Omental fat pad (tissue), 4 donors: Measurements from ENCODE around the gene CTNND2. TPM values are rescaled to one million over a fixed set of nuclear protein-coding genes. Genes with fewer than 3 reads are reported as not detected.

ENCODE experiments used
- ATAC-seq: fragments of 150-250 bp; one replicate; pipeline ENCODE4 v1.9.1; 2016; ENCODE audit warnings: mild to moderate bottlenecking, moderate library complexity; ENCODE audit not compliant: low FRiP score
- DNase-seq: peaks from one replicate; pipeline ENCODE4 v3.0.0-alpha.2; 2019; ENCODE audit warnings: low spot score
- total RNA-seq, 4 donors: library from RNA; depleted of rRNA; stranded (reverse); fragments of >200 nt; gene quantifications; one replicate each; pipeline ENCODE4 v1.1.0, GENCODE V29; 2016
- TF ChIP-seq, protein P1 (sequence below), 3 donors: fragments of 450-650 bp; IDR thresholded peaks; one replicate each; pipeline ENCODE4 v1.5.1; 2016 to 2017; ENCODE audit warnings: antibody characterized with exemption in 3 of 3, mild to moderate bottlenecking in 3 of 3, moderate library complexity in 2 of 3

The CTNND2 gene
- total RNA-seq, 4 donors from 2014 or later = 0.16 to 1.3 (median 0.64) TPM

DNA sequence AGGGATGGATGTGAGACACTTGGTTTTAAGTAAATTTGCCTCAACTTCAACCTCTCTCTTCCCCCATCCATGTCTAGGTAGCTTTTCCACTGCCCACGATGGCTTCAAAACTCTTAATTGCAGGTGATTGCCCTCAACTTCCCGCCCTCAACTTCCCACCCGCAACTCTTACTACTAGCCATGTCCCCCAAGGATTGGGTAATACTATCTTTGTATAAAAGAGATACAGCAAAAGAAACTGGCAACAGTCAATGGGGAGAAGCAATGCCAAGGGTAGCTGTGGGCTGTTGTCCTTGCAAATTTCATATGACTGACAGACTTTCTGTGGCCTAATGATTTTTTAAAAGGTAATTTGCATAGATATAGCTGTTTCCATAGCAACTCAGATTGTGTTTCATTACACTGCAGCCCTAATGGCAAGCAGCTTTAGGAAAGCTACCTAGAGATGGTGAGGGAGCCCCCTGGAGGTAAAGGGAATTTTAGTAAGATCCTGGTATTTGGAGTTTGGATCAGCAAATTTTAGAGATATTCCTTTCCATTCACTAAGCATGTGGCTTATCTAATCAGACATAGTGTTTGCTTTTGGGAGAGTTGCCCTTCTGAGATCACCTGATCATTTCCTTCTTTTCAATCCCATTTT, 721.7 kb downstream of the CTNND2 start:
- DNase-seq (no peak), ATAC-seq (no peak)
- TF ChIP-seq, protein P1, sequence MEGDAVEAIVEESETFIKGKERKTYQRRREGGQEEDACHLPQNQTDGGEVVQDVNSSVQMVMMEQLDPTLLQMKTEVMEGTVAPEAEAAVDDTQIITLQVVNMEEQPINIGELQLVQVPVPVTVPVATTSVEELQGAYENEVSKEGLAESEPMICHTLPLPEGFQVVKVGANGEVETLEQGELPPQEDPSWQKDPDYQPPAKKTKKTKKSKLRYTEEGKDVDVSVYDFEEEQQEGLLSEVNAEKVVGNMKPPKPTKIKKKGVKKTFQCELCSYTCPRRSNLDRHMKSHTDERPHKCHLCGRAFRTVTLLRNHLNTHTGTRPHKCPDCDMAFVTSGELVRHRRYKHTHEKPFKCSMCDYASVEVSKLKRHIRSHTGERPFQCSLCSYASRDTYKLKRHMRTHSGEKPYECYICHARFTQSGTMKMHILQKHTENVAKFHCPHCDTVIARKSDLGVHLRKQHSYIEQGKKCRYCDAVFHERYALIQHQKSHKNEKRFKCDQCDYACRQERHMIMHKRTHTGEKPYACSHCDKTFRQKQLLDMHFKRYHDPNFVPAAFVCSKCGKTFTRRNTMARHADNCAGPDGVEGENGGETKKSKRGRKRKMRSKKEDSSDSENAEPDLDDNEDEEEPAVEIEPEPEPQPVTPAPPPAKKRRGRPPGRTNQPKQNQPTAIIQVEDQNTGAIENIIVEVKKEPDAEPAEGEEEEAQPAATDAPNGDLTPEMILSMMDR (IDR thresholded peaks at IDR 0.05) = no peak

GRCh38 chr5:11181940-11182339, 722.3 kb downstream of the CTNND2 start:
- TF ChIP-seq, protein P1 (IDR thresholded peaks at IDR 0.05) = no peak
- no peak for ATAC-seq
- DNase-seq = no peak

- DNase-seq = no peak
- ATAC-seq = no peak
- TF ChIP-seq, protein P1 (IDR thresholded peaks at IDR 0.05) = no peak
These were observed 723.4 kb downstream of the CTNND2 start for GRCh38 chr5:11180890-11181289.

DNA sequence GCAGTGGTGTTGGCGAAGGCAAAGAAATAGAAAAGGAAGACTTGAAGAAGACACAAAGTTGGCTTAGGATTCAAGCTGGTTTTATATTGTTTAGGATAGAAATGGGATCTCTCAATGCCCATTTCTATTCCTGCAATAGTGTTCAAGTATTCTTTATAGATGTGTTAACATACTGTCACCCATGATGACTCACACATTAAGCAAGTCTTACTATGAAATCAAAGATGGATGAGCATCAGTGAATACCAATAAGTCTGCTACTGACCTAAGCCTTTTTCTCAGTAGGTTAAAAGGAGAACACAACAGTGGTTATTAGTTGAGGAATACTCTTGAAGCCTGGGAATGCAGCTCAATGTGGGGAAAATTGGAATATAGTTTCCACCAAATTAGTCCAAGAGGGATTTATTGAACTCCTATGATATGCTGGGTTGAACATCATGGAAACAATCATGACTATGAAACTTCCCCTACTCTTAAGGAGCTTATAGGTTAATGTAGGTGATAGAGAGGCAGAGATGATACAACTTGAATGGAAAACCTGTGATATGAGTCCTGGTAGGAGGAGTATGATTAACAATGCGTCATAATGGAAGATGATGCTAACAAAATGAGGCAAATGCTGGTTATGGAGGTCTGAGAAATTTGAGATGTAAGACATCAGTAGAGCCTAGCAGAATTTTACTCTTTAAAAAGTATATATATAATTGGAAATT, 726.1 kb downstream of the CTNND2 start:
- ATAC-seq = no peak
- TF ChIP-seq, protein P1 (IDR thresholded peaks at IDR 0.05) = no peak
- DNase-seq = no peak

DNA sequence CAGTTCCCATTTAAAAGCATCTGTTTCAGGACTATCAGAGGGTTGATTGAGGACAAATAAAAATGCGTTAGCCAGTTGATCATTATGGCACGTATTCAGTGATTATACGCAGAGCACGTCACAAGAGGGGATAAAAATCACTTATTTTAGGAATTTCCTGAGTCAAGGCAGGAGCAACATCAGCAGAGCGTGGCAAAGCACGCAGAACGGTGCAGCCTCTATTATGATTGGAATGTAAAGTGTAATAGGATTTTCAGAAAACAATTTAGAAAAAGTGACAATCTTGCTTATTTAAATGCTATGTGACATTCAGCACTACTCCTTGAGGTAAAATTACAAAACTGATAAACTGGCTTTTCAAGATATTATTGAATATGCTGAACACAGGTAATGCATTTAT, 729.7 kb downstream of the CTNND2 start:
- TF ChIP-seq, protein P1 (IDR thresholded peaks at IDR 0.05) = no peak
- DNase-seq (no peak), ATAC-seq (no peak)

DNA sequence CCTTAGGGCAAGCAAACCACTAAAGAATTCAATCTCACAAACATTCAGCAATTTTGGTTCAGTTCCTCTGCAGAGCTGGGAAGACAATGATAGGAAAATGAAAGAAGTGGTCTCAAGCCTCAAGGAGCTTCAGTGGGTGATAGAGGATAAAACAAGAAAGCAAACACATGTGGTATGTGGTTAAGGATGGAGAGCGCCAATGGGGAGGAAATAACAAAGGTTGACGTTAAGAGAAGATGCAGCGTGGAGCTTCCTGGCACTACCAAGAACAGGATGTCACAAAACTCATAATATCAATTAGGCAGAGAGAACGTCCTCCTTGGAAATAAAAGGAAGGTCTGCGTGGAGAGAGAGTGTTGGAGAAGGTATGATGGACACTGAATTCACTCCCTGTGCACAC, 731.8 kb downstream of the CTNND2 start:
- no peak for DNase-seq
- TF ChIP-seq, protein P1 (IDR thresholded peaks at IDR 0.05) = no peak
- no peak for ATAC-seq

DNA sequence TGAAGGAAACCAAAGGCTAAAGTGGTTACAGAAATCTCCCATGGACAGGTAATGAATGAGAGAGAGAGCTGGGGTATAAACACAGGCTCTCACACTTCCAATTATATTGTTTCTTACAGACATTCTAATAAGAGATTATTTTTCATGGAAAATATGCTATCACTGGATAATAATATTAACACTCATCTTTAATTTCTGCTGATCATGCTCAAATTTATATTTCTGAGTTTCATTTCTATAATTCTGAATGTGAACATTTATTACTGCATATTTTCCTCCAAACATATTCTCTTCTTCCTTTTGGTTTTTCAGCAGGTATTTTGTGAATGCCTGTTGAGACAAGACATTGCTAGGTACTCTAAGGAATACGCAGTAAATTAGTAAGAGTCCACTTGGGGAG, 733.0 kb downstream of the CTNND2 start:
- no peak for DNase-seq

More for the DNA sequence above, 733.0 kb downstream of the CTNND2 start:
- TF ChIP-seq, protein P1 (IDR thresholded peaks at IDR 0.05) = no peak
- ATAC-seq = no peak
